HepG2 (cell line): Measurements from ENCODE around the gene SEMA3B. TPM values are rescaled to one million over a fixed set of nuclear protein-coding genes. Genes with fewer than 3 reads are reported as not detected.

Experiments used
- ARHGAP35 ChIP-seq: sonication (generic); formaldehyde crosslinking; IDR thresholded peaks from 2 replicates; pipeline ENCODE4 v1.9.0; 2022; ENCODE audit warnings: mild to moderate bottlenecking, inconsistent platforms, moderate library complexity, missing genetic modification reagents, borderline replicate concordance
- E2F1 ChIP-seq: sonication (generic); formaldehyde crosslinking; IDR thresholded peaks from 2 replicates; pipeline ENCODE4 v1.5.0; 2020; ENCODE audit warnings: missing genetic modification reagents
- ELF4 ChIP-seq: sonication (generic); formaldehyde crosslinking; IDR thresholded peaks from 2 replicates; pipeline ENCODE4 v1.5.0; 2020; ENCODE audit warnings: missing genetic modification reagents, mild to moderate bottlenecking, moderate library complexity, borderline replicate concordance
- HOXD1 ChIP-seq: sonication (generic); formaldehyde crosslinking; IDR thresholded peaks from 2 replicates; pipeline ENCODE4 v1.5.0; 2020; ENCODE audit warnings: missing genetic modification reagents
- MAF1 ChIP-seq: sonication (generic); formaldehyde crosslinking; IDR thresholded peaks from 2 replicates; pipeline ENCODE4 v1.5.0; 2020; ENCODE audit warnings: missing genetic modification reagents, borderline replicate concordance
- MEF2D ChIP-seq: sonication (generic); formaldehyde crosslinking; IDR thresholded peaks from 2 replicates; pipeline ENCODE4 v1.5.1; 2020; ENCODE audit warnings: mild to moderate bottlenecking, missing genetic modification reagents
- NCOR1 ChIP-seq: fragments of 200-600 bp; sonication (generic); IDR thresholded peaks from 2 replicates; pipeline ENCODE4 v1.7.0; 2017; ENCODE audit warnings: antibody characterized with exemption, low read length, borderline replicate concordance
- NFKBIZ ChIP-seq: IDR thresholded peaks from 2 replicates; pipeline ENCODE4 v1.6.1; 2018; ENCODE audit warnings: missing genetic modification reagents, missing compliant biosample characterization
- NR0B2 ChIP-seq: sonication (generic); formaldehyde crosslinking; IDR thresholded peaks from 2 replicates; pipeline ENCODE4 v1.4.0; 2020; ENCODE audit warnings: mild to moderate bottlenecking, missing genetic modification reagents
- NR3C1 ChIP-seq: sonication (generic); formaldehyde crosslinking; IDR thresholded peaks from 2 replicates; pipeline ENCODE4 v1.4.0; 2020; ENCODE audit warnings: missing genetic modification reagents
- SIN3A ChIP-seq: IDR thresholded peaks from 2 replicates; pipeline ENCODE4 v1.6.1; 2011; ENCODE audit warnings: low read depth, mild to moderate bottlenecking, control low read depth, low read length, borderline replicate concordance
- TFE3 ChIP-seq: IDR thresholded peaks from 2 replicates; pipeline ENCODE4 v1.6.1; 2016
- ZBTB40 ChIP-seq, 2 experiments: fragments of 450-650 bp in 1 of 2; sonication (generic) in 1 of 2; formaldehyde crosslinking in 1 of 2; IDR thresholded peaks; 2 replicates each; pipeline versions ENCODE4 v1.6.1 to v1.8.0; 2016 to 2022; ENCODE audit warnings: antibody characterized with exemption in 1 of 2, mild to moderate bottlenecking in 1 of 2, missing genetic modification reagents in 1 of 2
- ZNF839 ChIP-seq: sonication (generic); formaldehyde crosslinking; IDR thresholded peaks from 2 replicates; pipeline ENCODE4 v1.4.0; 2020; ENCODE audit warnings: missing genetic modification reagents, mild to moderate bottlenecking, borderline replicate concordance
- ZNF879 ChIP-seq: sonication (generic); formaldehyde crosslinking; IDR thresholded peaks from 2 replicates; pipeline ENCODE4 v1.8.1; 2023; ENCODE audit warnings: missing genetic modification reagents
- ZNF891 ChIP-seq: sonication (generic); formaldehyde crosslinking; IDR thresholded peaks from 2 replicates; pipeline ENCODE4 v1.5.0; 2020; ENCODE audit warnings: mild to moderate bottlenecking, missing genetic modification reagents
- polyA plus RNA-seq, 8 experiments: library from polyadenylated mRNA; depleted of rRNA in 3 of 8; stranded (reverse) in 7 of 8; unstranded in 1 of 8; fragments of >200 nt; fragmentation: Illumina TruSeq in 4 of 8; extraction: Trizol in 4 of 8; gene quantifications; 2 replicates each; pipeline versions ENCODE4 v1.2.1 to v1.2.3, GENCODE V29; 2011 to 2016; ENCODE audit warnings: low read depth in 4 of 8, missing spikeins in 1 of 8, mixed read lengths in 1 of 8; ENCODE audit not compliant: insufficient read depth in 1 of 8
- total RNA-seq, 5 experiments: library from RNA; depleted of rRNA; stranded (reverse); fragments of >200 nt; fragmentation: Illumina TruSeq; extraction: Trizol; gene quantifications; 2 replicates each; pipeline ENCODE4 v1.2.3, GENCODE V29; 2016; ENCODE audit warnings: low read depth in 1 of 5

SEMA3B gene
- total and polyA plus RNA-seq, 2 of the 13 experiments (the other 11 are each of a cell fraction or from before 2014, with no cell fraction given) = 93.2 to 158 TPM

- TF ChIP-seq ZBTB40 (IDR thresholded peaks at IDR 0.05) (no peak), ZBTB40 (CRISPR knock-in tag; IDR thresholded peaks at IDR 0.05) (0 out of 2 replicates have a peak, but pooled peaks have one; percentile 16), ELF4 (CRISPR knock-in tag) (no peak), NR3C1 (CRISPR knock-in tag) (no peak), MAF1 (CRISPR knock-in tag) (no peak), SIN3A (peak; percentile 44; the same call in 1 of the 2 replicates), NR0B2 (CRISPR knock-in tag) (0 out of 2 replicates have a peak, but pooled peaks have one; percentile 24), NCOR1 (no peak), NFKBIZ (0 out of 2 replicates have a peak, but pooled peaks have one; percentile 0), ZNF891 (CRISPR knock-in tag) (no peak), MEF2D (CRISPR knock-in tag) (no peak; the same call in 1 of the 2 replicates), HOXD1 (CRISPR knock-in tag) (no peak), ZNF839 (CRISPR knock-in tag) (no peak), TFE3 (no peak), ZNF879 (CRISPR knock-in tag) (0 out of 2 replicates have a peak, but pooled peaks have one; percentile 22), E2F1 (CRISPR knock-in tag) (no peak), ARHGAP35 (CRISPR knock-in tag) (no peak)
These were observed 9.4 kb upstream of the SEMA3B start (continued) for GRCh38 chr3:50259432-50260026.
